Endothelial cell of umbilical vein (primary cell): Measurements from ENCODE around the gene SLC35B2. TPM values are rescaled to one million over a fixed set of nuclear protein-coding genes. Genes with fewer than 3 reads are reported as not detected.

Experiments
- BruUV-seq: library from RNA; stranded (reverse); fragments of 400-500 nt; replicated peaks from 2 replicates; lab custom pipeline; 2021; lab: Mats Ljungman, UMichigan
- CTCF ChIA-PET: fragments of 300-600, 350-600 bp; sonication (Branson Sonifier 250); formaldehyde crosslinking; loops from one replicate; lab custom pipeline; 2021; ENCODE audit warnings: antibody characterized with exemption, inconsistent platforms; lab: Charles Lee
- POLR2A ChIA-PET: fragments of 300-600, 350-600 bp; sonication (Branson Sonifier 250); formaldehyde crosslinking; loops from one replicate; lab custom pipeline; 2021; ENCODE audit warnings: antibody characterized with exemption, inconsistent platforms; lab: Charles Lee
- DNase-seq: peaks from one replicate; pipeline ENCODE4 v3.0.0-alpha.2; 2011; ENCODE audit warnings: low read depth, low spot score
- FAIRE-seq: peaks from 2 replicates; lab custom pipeline; 2011; peaks lifted over from hg19 to GRCh38; lab: Jason Lieb, UNC
- H2AFZ ChIP-seq: 2 replicates; pipeline ENCODE4 v1.6.0; 2012; ENCODE audit warnings: low read depth, low read length, control low read depth, inconsistent platforms
- H3K27ac ChIP-seq: 2 replicates; pipeline ENCODE4 v1.5.1; 2011; ENCODE audit warnings: low read depth, mild to moderate bottlenecking, control low read depth, low read length, moderate library complexity; ENCODE audit not compliant: insufficient read depth
- H3K27me3 ChIP-seq, 2 experiments: 2 replicates each; pipeline versions ENCODE4 v1.6.0 to v1.6.1; 2011; ENCODE audit warnings: low read length in 2 of 2, mixed read lengths in 1 of 2; ENCODE audit not compliant: control insufficient read depth in 2 of 2, insufficient read depth in 2 of 2
- H3K36me3 ChIP-seq, 2 experiments: 2 replicates in 1 of 2; 3 replicates in 1 of 2; pipeline ENCODE4 v1.5.1; 2011; ENCODE audit warnings: low read length in 2 of 2, mild to moderate bottlenecking in 1 of 2, moderate library complexity in 1 of 2; ENCODE audit not compliant: control insufficient read depth in 2 of 2, insufficient read depth in 2 of 2; ENCODE audit errors: extremely low read depth in 1 of 2
- H3K4me1 ChIP-seq: 3 replicates; pipeline ENCODE4 v1.5.1; 2011; ENCODE audit warnings: mild to moderate bottlenecking, low read length; ENCODE audit not compliant: control insufficient read depth, insufficient read depth; ENCODE audit errors: extremely low read depth
- H3K4me2 ChIP-seq: 2 replicates; pipeline ENCODE4 v1.6.1; 2011; ENCODE audit warnings: low read length, control low read depth, mixed read lengths; ENCODE audit not compliant: insufficient read depth
- H3K4me3 ChIP-seq, 3 experiments: fragments of 200-600 bp in 1 of 3; sonication (generic), shearing (Covaris generic) in 1 of 3; replicated peaks in 1 of 3; 2 replicates each; pipeline ENCODE4 v1.5.1; 2011 to 2016; ENCODE audit warnings: control low read depth in 3 of 3, low read length in 3 of 3, mild to moderate bottlenecking in 2 of 3, inconsistent platforms in 1 of 3, low read depth in 1 of 3, moderate library complexity in 1 of 3; ENCODE audit not compliant: insufficient read depth in 1 of 3
- H3K79me2 ChIP-seq: 2 replicates; pipeline ENCODE4 v1.6.0; 2012; ENCODE audit warnings: low read length, inconsistent platforms; ENCODE audit not compliant: control insufficient read depth, insufficient read depth
- H3K9ac ChIP-seq: replicated peaks from 2 replicates; pipeline ENCODE3; 2011; ENCODE audit warnings: low read length, control low read depth; ENCODE audit not compliant: insufficient read depth; ENCODE audit errors: extremely low read depth
- H3K9me1 ChIP-seq: replicated peaks from 3 replicates; pipeline ENCODE4 v1.6.0; 2011; ENCODE audit warnings: mild to moderate bottlenecking, low read length; ENCODE audit not compliant: control insufficient read depth, insufficient read depth; ENCODE audit errors: extremely low read depth
- H3K9me3 ChIP-seq: replicated peaks from 2 replicates; pipeline ENCODE4 v1.5.1; 2012; ENCODE audit warnings: low read length, inconsistent platforms; ENCODE audit not compliant: control insufficient read depth, insufficient read depth
- H4K20me1 ChIP-seq: replicated peaks from 2 replicates; pipeline ENCODE3; 2011; ENCODE audit warnings: mild to moderate bottlenecking, low read length; ENCODE audit not compliant: control insufficient read depth, insufficient read depth; ENCODE audit errors: extremely low read depth
- EZH2 ChIP-seq: IDR thresholded peaks from 2 replicates; pipeline ENCODE4 v1.6.1; 2012; ENCODE audit warnings: borderline replicate concordance, low read depth, mild to moderate bottlenecking, moderate library complexity, low read length, inconsistent platforms; ENCODE audit not compliant: severe bottlenecking
- FOS ChIP-seq: IDR thresholded peaks from 2 replicates; pipeline ENCODE4 v1.6.1; 2011; ENCODE audit warnings: mild to moderate bottlenecking, low read length, moderate library complexity, borderline replicate concordance; ENCODE audit not compliant: insufficient read depth
- GATA2 ChIP-seq: IDR thresholded peaks from 2 replicates; pipeline ENCODE4 v1.7.0; 2011; ENCODE audit warnings: low read depth, mild to moderate bottlenecking, moderate library complexity, mixed read lengths, low read length; ENCODE audit not compliant: insufficient read length, insufficient read depth
- JUN ChIP-seq: IDR thresholded peaks from 2 replicates; pipeline ENCODE4 v1.6.1; 2011; ENCODE audit warnings: borderline replicate concordance, low read depth; ENCODE audit not compliant: insufficient read length, insufficient read depth
- MAX ChIP-seq: IDR thresholded peaks from 2 replicates; pipeline ENCODE4 v1.6.1; 2011; ENCODE audit not compliant: insufficient read depth, insufficient read length
- MYC ChIP-seq: IDR thresholded peaks from one replicate; pipeline ENCODE4 v1.6.1; 2011; ENCODE audit warnings: mild to moderate bottlenecking, low read depth, low read length
- POLR2A ChIP-seq: IDR thresholded peaks from 2 replicates; pipeline ENCODE4 v1.6.1; 2012; ENCODE audit warnings: low read depth, mild to moderate bottlenecking, control low read depth, low read length
- POLR2AphosphoS5 ChIP-seq: IDR thresholded peaks from 2 replicates; pipeline ENCODE4 v1.6.1; 2012; ENCODE audit warnings: low read depth, mild to moderate bottlenecking, control low read depth, low read length, moderate library complexity; ENCODE audit not compliant: insufficient read depth
- dilution Hi-C: fragments of 300-500 bp; cut with MboI; formaldehyde crosslinking; loops from one replicate; pipeline ENCODE4 v1.15.0; 2019; ENCODE audit warnings: low sequenced_read_pairs; ENCODE audit not compliant: extremely low pct_ligation_motif_present
- intact Hi-C: fragments of 100-400 bp; cut with micrococcal nuclease; formaldehyde crosslinking; loops from one replicate; pipeline ENCODE4 v1.10.0; 2022
- polyA plus RNA-seq, 4 experiments: library from polyadenylated mRNA; depleted of rRNA in 3 of 4; stranded (reverse) in 3 of 4; unstranded in 1 of 4; fragments of >200 nt; gene quantifications; 2 replicates each; pipeline versions ENCODE4 v1.2.1 to v1.2.3, GENCODE V29; 2011 to 2012; ENCODE audit warnings: missing spikeins in 1 of 4
- total RNA-seq: library from RNA; stranded (reverse); gene quantifications from 2 replicates; pipeline ENCODE4 v1.2.3, GENCODE V29; 2021
- TF ChIP-seq, protein P1 (sequence below), 2 donors: IDR thresholded peaks; 1 replicate in 1 of 2; 2 replicates in 1 of 2; pipeline ENCODE4 v1.5.1; 2011; ENCODE audit warnings: low read length in 2 of 2, mild to moderate bottlenecking in 2 of 2, moderate library complexity in 2 of 2, control low read depth in 1 of 2, inconsistent platforms in 1 of 2, low read depth in 1 of 2; ENCODE audit not compliant: insufficient read depth in 1 of 2; ENCODE audit errors: extremely low read depth in 1 of 2

SLC35B2 gene
- total and polyA plus RNA-seq, 2 donors (not counting 3 experiments of a cell fraction or from before 2014, with no cell fraction given), result 53.4 to 112 TPM

DNA sequence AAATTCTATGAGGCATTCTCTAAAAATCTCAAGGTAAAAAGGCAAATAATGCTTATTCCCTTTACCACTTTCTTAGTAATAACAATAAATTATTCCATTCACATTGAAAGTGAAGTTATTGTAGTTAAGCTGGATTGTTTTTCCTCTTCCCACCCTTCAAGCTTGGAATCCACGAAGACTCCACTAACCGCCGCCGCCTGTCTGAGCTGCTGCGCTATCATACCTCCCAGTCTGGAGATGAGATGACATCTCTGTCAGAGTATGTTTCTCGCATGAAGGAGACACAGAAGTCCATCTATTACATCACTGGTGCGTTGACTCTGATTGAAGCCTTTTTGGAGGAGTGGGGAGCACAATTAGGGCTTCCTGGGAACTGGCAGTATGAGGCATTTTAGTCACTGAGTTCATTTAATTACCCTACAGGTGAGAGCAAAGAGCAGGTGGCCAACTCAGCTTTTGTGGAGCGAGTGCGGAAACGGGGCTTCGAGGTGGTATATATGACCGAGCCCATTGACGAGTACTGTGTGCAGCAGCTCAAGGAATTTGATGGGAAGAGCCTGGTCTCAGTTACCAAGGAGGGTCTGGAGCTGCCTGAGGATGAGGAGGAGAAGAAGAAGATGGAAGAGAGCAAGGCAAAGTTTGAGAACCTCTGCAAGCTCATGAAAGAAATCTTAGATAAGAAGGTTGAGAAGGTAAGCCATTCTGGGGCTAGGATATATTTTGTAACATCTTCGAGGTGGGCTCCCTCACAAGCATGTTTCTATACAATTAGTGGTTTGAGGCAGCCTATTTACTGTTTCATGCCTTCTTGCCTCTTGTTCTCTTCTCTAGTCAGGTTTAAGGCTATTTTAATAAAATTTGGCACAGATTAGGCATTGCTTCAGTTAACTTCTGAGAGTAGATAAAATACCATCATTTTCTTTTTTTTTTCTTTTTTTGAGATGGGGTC, 5.5 kb downstream of the SLC35B2 start:
- Histone ChIP-seq H3K79me2 (peaks cover 76% of the 10 kb centered on the region), H3K9ac (no peak overlapping the region), H4K20me1 (peaks cover 9% of the 10 kb centered on the region), H3K27me3 (no peaks in the 10 kb centered on the region), H2AFZ (no peak overlapping the region), H3K9me3 (no peaks in the 10 kb centered on the region), H3K9me1 (no peaks in the 10 kb centered on the region), H3K36me3 (peaks cover 45 to 50% of the 10 kb centered on the region in 2 experiments), H3K4me3 (no peak overlapping the region), H3K27ac (no peak overlapping the region), H3K4me1 (peaks cover 35% of the 10 kb centered on the region), H3K4me2 (no peak overlapping the region)
- DNase-seq (no peak), FAIRE-seq (no peak)
- ChIA-PET POLR2A (no interaction called here), CTCF (interaction anchor here (1.4 kb wide), 1 partner anchor 79 kb away, joined by 3 read pairs; no protein-coding TSS in a partner anchor)
- intact Hi-C loops, result no loop called here
- dilution Hi-C loops, result no loop called here
- TF ChIP-seq GATA2 (no peak), POLR2A (no peak), MAX (no peak), EZH2 (no peak), JUN (no peak), POLR2AphosphoS5 (no peak), FOS (no peak), MYC (no peak)
- TF ChIP-seq, protein P1, sequence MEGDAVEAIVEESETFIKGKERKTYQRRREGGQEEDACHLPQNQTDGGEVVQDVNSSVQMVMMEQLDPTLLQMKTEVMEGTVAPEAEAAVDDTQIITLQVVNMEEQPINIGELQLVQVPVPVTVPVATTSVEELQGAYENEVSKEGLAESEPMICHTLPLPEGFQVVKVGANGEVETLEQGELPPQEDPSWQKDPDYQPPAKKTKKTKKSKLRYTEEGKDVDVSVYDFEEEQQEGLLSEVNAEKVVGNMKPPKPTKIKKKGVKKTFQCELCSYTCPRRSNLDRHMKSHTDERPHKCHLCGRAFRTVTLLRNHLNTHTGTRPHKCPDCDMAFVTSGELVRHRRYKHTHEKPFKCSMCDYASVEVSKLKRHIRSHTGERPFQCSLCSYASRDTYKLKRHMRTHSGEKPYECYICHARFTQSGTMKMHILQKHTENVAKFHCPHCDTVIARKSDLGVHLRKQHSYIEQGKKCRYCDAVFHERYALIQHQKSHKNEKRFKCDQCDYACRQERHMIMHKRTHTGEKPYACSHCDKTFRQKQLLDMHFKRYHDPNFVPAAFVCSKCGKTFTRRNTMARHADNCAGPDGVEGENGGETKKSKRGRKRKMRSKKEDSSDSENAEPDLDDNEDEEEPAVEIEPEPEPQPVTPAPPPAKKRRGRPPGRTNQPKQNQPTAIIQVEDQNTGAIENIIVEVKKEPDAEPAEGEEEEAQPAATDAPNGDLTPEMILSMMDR (IDR thresholded peaks at IDR 0.05; ENCODE audit: extremely low read depth in 1 of 2, insufficient read depth in 1 of 2, low read depth in 1 of 2, low read length in 2 of 2), result no peak
- no TSS peak for BruUV-seq
